ENCODE results near the gene RNF144B.
"Not testable (repeated sequence)": the region's sequence is repeated elsewhere in the genome, so short reads cannot be mapped to it uniquely, and the experiment has no call there.

RNF144B gene

DNA sequence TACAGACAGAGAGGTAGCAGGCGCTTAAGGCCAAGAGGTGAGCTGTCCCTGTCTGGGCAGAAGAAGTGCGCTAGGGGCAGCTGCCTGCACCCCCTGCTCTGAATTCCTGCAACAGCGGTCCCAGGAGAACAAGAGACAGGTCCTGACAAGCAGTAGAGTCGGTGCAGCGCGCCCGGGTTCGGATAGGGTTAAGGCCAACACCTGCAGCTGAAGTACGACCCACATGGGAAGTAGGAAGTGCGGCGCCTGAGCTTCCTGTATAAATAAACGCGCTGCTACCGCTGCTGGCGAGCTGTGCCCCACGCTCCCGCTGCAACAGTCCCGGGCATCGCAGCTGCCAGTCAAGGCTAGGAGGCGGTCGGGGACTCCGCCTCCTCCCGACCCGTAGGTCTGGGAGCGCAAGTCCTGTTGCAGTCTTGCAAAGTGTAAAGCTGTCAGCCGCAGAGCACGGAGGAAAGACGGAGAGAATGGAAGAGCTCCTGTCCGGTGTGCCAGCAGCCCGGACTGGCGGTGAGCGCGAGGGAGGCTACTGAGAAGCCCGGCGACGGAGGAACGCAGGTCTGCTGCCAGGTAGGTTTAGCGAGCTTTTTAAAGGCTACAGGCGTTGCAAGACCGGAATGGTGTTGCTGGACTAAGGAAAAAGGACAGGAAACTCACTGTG, at the start of gene RNF144B:
RNF144B (plus strand) TSS at position 290 of the 661 bp plus-strand sequence. CDS start 12,185 bp downstream, outside the sequence.
- DNase-seq (ENCODE audit: low read depth), result peak; percentile 34

DNA sequence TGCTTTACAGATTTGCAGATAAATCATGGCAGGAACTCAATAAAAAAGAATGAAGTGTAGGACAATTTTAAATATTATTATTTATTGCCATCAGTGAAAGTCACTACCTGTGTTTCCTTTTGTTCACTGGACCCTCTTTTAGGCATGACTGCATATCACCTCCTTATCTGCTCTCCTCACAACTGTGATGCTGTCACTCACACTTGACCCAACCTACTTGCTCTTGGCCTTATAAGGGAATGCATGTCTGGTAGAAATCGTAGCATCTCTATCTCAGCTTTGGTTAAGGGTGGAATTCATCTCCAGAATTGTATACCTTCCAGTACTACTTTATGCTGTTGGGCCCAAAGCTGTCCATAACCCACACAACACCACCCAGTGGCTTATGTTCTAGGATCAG, 47.6 kb upstream of the RNF144B start:
- no peak for DNase-seq (ENCODE audit: low read depth)

GRCh38 chr6:18340781-18341551, 46.2 kb upstream of the RNF144B start:
- DNase-seq (ENCODE audit: low read depth), result no peak

- no peak for DNase-seq (ENCODE audit: low read depth)
Measured at GRCh38 chr6:18342223-18342622, 44.9 kb upstream of the RNF144B start.

GRCh38 chr6:18343741-18344140, 43.4 kb upstream of the RNF144B start:
- no peak for DNase-seq (ENCODE audit: low read depth)

DNA sequence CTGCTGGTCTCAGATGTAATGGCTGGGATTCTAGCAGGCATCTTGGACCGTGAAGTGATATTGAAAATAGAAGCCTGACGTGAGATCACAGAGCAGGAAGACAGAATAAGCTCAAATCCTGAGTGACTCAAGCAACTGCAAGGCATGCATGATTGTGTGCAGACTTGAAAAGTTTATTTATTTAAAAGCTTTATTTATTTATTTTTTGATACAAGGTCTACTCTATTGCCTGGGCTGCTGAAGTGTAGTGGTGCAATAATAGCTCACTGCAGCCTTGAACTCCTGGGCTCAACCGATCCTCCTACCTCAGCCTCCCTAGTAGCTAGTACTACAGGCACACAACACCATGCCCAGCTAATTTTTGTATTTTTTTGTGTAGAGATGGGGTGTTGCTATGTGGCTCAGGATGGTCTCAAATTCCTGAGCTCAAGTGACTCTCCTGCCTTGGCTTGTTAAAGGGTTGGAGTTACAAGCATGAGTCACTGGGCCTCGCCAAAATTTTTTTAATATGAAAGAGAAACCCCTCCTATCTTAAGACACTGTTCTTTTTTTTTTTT, 40.1 kb upstream of the RNF144B start:
- DNase-seq (ENCODE audit: low read depth), result no peak

GRCh38 chr6:18347866-18348265, 39.3 kb upstream of the RNF144B start:
- no peak for DNase-seq (ENCODE audit: low read depth)

GRCh38 chr6:18349386-18349785, 37.8 kb upstream of the RNF144B start:
- DNase-seq (ENCODE audit: low read depth), result no peak

DNA sequence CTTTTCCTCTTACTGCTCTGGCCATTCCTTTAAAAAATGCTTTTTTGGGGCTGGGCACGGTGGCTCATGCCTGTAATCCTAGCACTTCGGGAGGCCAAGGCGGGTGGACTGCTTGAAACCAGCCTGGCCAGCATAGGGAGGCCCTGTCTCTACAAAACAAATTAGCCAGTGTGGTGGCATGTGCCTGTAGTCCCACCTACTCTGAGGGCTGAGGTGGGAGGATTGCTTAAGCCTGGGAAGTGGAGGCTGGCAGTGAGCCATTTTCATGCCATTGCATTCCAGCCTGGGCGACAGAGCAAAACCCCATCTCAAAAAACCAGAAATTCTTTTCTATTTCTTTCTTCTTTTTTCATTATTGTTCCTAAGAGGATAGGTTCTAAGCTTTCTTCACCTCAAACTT, 36.9 kb upstream of the RNF144B start:
- no peak for DNase-seq (ENCODE audit: low read depth)

DNA sequence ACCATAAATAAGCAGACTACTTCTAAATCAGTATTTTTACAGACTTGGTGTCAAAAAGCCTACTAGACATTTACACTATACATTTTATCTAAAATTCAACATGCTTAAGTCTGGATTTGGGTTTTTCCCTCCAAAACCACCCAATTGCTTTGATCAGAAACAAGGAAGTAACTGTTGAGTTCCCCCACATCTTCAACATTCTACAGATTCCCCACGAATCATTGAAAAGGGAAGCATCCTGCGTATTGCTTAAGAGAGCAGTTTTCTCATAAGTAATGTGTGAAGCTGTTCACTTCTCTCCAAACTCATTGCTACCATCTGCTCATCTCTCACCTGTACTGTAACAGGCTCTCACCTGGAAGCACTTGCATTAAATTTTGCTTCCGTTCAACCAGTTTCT, 36.4 kb upstream of the RNF144B start:
- no peak for DNase-seq (ENCODE audit: low read depth)

- DNase-seq (ENCODE audit: low read depth), result no peak
Measured at GRCh38 chr6:18352001-18352400, 35.1 kb upstream of the RNF144B start.

- DNase-seq (ENCODE audit: low read depth), result no peak
Measured at GRCh38 chr6:18352842-18353241, 34.3 kb upstream of the RNF144B start.

DNA sequence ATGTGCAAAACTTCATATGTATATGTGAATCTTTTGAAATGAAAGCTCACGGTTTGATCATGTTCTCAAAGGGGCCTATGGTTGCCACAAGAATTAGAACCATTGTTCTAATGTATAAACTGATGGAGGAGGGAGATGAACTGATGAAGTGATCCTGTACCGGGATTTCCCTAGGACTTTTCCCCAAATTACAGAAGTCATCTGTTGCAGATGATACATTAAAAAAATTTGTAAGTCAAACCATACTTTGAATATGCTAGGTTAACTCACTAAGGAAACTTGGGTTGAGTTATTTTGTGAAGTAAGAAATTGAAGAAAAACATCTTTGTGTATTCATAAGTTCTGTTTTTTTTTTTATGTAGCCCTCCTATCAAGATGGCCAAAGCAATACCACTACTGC, 33.9 kb upstream of the RNF144B start:
- DNase-seq (ENCODE audit: low read depth), result no peak

- DNase-seq (ENCODE audit: low read depth), result not testable (repeated sequence)
Measured at GRCh38 chr6:18357546-18357945, 29.6 kb upstream of the RNF144B start.

DNA sequence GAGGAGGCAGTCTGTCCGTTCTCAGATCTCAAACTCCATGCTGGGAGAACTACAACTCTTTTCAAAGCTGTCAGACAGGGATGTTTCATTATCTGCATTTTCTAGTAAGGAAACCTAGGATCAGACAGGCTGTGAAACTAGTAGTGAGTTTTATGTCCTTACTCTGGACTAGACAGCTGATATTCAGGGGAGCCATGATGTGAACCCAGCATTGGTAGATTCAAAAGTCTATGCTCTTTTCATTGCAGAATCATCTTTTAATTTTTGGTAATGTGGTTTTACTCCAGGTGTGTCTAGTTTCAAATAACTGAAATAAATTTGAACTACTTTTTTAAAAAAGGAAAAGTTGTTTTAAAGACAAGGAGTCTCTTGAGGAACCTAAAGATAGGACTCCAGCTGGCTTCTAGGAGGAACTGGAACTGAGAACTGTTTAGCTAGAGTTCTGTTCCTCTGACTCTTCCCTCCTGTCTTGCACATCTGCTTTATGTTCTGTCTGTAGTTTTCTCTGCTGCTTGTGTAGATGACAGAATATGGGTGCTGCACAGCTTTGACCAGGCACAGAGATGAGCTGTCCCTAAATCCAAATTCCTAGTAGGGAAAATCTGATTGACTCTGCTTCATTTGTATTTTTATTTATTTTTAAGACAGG, 27.8 kb upstream of the RNF144B start:
- DNase-seq (ENCODE audit: low read depth), result no peak

- no peak for DNase-seq (ENCODE audit: low read depth)
Measured at GRCh38 chr6:18360188-18360587, 27.0 kb upstream of the RNF144B start.

GRCh38 chr6:18362058-18362561, 25.0 kb upstream of the RNF144B start:
- no peak for DNase-seq (ENCODE audit: low read depth)

DNA sequence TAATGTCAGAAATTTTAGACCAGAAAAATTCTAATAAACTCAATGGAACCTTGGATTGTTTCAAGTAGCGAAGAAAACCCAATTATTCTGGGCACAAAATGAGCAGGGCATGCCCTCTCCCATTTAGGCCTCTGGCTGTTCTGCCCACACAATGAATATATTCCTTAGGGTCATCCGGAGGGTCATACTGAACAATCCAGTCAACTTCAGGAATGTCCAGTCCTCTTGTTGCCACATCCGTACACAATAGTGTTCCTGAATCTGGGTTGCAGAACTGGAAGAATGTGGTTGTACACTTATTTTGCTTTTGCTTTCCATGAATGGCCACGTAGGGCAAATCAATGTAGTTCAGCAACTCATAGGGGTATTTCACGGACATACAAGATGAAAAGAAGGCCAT, 23.4 kb upstream of the RNF144B start:
- DNase-seq (ENCODE audit: low read depth), result no peak

GRCh38 chr6:18364561-18364960, 22.6 kb upstream of the RNF144B start:
- not testable (repeated sequence) for DNase-seq (ENCODE audit: low read depth)

DNA sequence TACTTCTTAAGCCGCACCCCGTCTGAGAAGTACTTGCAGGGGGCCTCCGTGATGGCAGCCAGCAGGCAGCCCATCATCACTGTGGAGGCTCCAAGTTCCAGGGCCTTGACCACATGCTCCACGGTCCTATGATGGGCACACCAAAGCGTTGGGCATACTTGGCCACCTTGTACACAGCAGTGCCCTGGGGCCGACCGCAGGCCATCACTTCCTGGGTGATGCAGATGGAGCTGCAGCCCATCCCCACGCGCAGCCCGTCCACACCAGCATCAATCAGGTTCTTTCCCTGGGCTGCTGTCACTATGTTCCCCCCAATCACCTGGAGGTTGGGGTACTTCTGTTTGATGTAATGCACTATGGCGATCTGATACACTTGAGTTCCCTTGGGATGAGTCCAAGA, 19.8 kb upstream of the RNF144B start:
- DNase-seq (ENCODE audit: low read depth), result no peak

DNA sequence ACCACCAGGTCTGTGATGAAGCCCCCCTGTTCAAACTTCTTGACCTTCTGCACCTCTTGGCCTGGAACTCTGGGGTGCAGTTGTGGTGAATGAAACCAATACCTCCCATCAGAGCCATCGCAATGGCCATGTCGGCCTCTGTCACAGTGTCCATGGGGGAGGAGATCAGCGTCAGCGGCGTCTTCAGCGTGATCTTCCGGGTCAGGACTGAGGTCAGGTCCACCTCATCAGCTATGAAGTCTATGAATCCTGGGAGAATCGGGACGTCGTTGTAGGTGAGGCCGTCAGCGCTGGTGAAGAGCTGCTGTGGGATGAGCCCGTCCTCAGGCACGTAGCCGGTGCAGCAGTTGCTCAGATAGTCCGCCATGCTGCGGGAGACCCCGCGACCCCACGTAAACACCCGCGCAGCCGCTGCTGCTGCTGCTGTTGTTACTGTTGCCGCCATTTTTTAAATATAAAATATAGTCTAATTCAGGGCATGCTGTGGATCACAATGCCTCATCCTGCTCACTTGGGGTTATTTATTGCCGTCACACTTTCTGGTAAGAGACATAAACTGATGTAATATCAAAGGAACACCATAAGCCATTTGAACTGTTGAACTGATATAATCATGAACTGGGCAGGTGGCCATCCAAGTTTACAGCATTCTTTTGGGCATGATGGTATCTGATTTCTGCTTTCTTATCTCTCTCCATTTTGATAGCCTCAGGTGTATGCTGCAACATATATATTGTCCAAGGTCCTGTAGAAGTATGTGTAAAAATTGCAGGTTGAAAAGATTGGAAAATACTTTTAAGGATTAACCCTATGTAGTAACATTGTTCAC, 18.7 kb upstream of the RNF144B start:
- no peak for DNase-seq (ENCODE audit: low read depth)

GRCh38 chr6:18371010-18371409, 16.1 kb upstream of the RNF144B start:
- DNase-seq (ENCODE audit: low read depth), result no peak

Data from activated T-helper 9 cell treated with anti-CD3 and anti-CD28 coated beads, Interleukin-2, amount 50 U/mL, for 16 hours (primary cell).